ENCODE data around the gene FAM76A.
"Not testable (repeated sequence)": the region's sequence is repeated elsewhere in the genome, so short reads cannot be mapped to it uniquely, and the experiment has no call there.

FAM76A gene

GRCh38 chr1:27689423-27690173, 36.2 kb upstream of the FAM76A start:
- peak overlapping the region; percentile 31; the same call in 1 of the 2 replicates for H2AFZ ChIP-seq (ENCODE audit: low read depth)
- no peaks in the 10 kb centered on the region for H4K20me1 ChIP-seq (ENCODE audit: insufficient read depth)
- H3K4me3 ChIP-seq (IDR thresholded peaks at IDR 0.05; ENCODE audit: insufficient read depth, low read depth, low read length), result no peak overlapping the region
- H3K36me3 ChIP-seq (ENCODE audit: insufficient read depth), result no peaks in the 10 kb centered on the region
- H3K4me1 ChIP-seq (ENCODE audit: low read depth, poor library complexity, severe bottlenecking), result peaks cover 14% of the 10 kb centered on the region
- H3K27ac ChIP-seq, result no peak overlapping the region; the same call in 1 of the 2 replicates
- H3K9ac ChIP-seq, result no peak overlapping the region
- peak overlapping the region; percentile 58; the same call in 1 of the 2 replicates for H3K4me2 ChIP-seq
- no peak for TF ChIP-seq CTCF (conservative IDR thresholded peaks at IDR 0.05; ENCODE audit: low read depth, low read length)
- H3K79me2 ChIP-seq (ENCODE audit: insufficient read depth, low read depth), result no peaks in the 10 kb centered on the region
- no peaks in the 10 kb centered on the region for H3K27me3 ChIP-seq (ENCODE audit: insufficient read depth, low read depth)

DNA sequence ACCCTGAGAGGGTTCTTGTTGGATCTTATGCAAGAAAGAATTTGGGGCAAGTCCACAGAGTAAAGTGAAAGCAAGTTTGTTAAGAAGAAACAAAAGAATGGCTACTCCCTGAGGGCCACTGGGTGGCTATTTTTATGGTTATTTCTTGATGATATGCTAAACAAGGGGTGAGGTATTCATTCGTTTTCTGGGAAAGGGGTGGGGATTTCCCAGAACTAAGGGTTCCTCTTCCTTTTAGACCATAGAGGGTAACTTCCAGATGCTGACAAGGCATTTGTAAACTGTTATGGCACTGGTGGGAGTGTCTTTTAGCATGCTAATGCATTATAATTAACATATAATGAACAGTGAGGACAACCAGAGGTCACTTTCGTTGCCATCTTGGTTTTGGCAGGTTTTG, 35.6 kb upstream of the FAM76A start:
- H3K4me2 ChIP-seq, result peak overlapping the region; percentile 58; the same call in 1 of the 2 replicates
- no peak overlapping the region for H3K9ac ChIP-seq
- H2AFZ ChIP-seq (ENCODE audit: low read depth), result peak overlapping the region; percentile 31; the same call in 1 of the 2 replicates
- no peaks in the 10 kb centered on the region for H3K79me2 ChIP-seq (ENCODE audit: insufficient read depth, low read depth)
- no peaks in the 10 kb centered on the region for H4K20me1 ChIP-seq (ENCODE audit: insufficient read depth)
- H3K36me3 ChIP-seq (ENCODE audit: insufficient read depth), result no peaks in the 10 kb centered on the region
- no peaks in the 10 kb centered on the region for H3K27me3 ChIP-seq (ENCODE audit: insufficient read depth, low read depth)
- no peak overlapping the region for H3K27ac ChIP-seq
- H3K4me1 ChIP-seq (ENCODE audit: low read depth, poor library complexity, severe bottlenecking), result peaks cover 14% of the 10 kb centered on the region
- TF ChIP-seq CTCF (conservative IDR thresholded peaks at IDR 0.05; ENCODE audit: low read depth, low read length), result no peak
- H3K4me3 ChIP-seq (IDR thresholded peaks at IDR 0.05; ENCODE audit: insufficient read depth, low read depth, low read length), result no peak overlapping the region

DNA sequence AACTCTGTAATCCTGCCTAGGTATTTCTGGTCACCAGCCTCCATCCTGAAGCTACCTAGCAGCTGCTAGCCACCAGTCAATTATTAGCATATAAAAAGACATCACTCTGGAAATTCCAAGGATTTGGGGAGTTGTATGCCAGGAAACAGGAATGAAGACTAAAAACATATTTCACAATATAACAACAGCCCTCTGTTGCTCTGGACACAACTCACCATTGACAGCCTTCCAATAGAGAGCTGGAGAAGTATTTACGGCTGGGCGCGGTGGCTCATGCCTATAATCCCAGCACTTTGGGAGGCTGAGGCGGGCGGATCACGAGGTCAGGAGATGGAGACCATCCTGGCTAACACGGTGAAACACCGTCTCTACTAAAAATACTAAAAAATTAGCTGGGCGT, 28.9 kb upstream of the FAM76A start:
- H3K9ac ChIP-seq; H2AFZ ChIP-seq (ENCODE audit: low read depth); H3K36me3 ChIP-seq (ENCODE audit: insufficient read depth); H4K20me1 ChIP-seq (ENCODE audit: insufficient read depth); H3K4me1 ChIP-seq (ENCODE audit: low read depth, poor library complexity, severe bottlenecking); H3K79me2 ChIP-seq (ENCODE audit: insufficient read depth, low read depth); H3K4me3 ChIP-seq (IDR thresholded peaks at IDR 0.05; ENCODE audit: insufficient read depth, low read depth, low read length); H3K27ac ChIP-seq; H3K27me3 ChIP-seq (ENCODE audit: insufficient read depth, low read depth); H3K4me2 ChIP-seq: not testable (repeated sequence)

- Histone ChIP-seq H3K36me3 (ENCODE audit: insufficient read depth) (no peaks in the 10 kb centered on the region), H3K4me2 (no peak overlapping the region), H3K9ac (no peak overlapping the region), H4K20me1 (ENCODE audit: insufficient read depth) (no peaks in the 10 kb centered on the region), H3K27ac (no peak overlapping the region), H3K4me1 (ENCODE audit: low read depth, poor library complexity, severe bottlenecking) (no peaks in the 10 kb centered on the region), H3K27me3 (ENCODE audit: insufficient read depth, low read depth) (no peaks in the 10 kb centered on the region), H3K79me2 (ENCODE audit: insufficient read depth, low read depth) (no peaks in the 10 kb centered on the region), H3K4me3 (IDR thresholded peaks at IDR 0.05; ENCODE audit: insufficient read depth, low read depth, low read length) (no peak overlapping the region), H2AFZ (ENCODE audit: low read depth) (no peak overlapping the region)
- no peak for TF ChIP-seq CTCF (conservative IDR thresholded peaks at IDR 0.05; ENCODE audit: low read depth, low read length)
Observed at GRCh38 chr1:27704958-27705357, 20.8 kb upstream of the FAM76A start.

DNA sequence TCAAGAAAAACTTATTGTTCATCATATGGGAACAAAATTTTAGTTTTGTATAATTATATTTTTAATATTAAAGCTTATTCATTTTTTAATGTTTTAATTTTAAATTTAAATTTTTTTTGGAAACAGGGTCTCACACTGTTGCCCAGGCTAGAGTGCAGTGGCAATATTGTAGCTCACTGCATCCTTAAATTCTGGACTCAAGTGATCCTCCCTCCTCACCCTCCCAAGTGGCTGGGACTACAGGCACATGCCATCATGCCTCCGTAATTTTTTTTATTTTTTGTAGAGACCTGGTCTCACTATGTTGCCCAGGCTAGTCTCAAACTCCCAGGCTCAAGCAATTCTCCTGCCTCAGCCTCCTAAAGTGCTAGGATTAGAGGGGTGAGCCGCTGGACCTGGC, 20.2 kb upstream of the FAM76A start:
- no peaks in the 10 kb centered on the region for H3K79me2 ChIP-seq (ENCODE audit: insufficient read depth, low read depth)
- no peak overlapping the region for H3K27ac ChIP-seq
- H3K4me2 ChIP-seq, result no peak overlapping the region
- H3K4me3 ChIP-seq (IDR thresholded peaks at IDR 0.05; ENCODE audit: insufficient read depth, low read depth, low read length), result no peak overlapping the region
- no peaks in the 10 kb centered on the region for H3K27me3 ChIP-seq (ENCODE audit: insufficient read depth, low read depth)
- no peak overlapping the region for H2AFZ ChIP-seq (ENCODE audit: low read depth)
- no peaks in the 10 kb centered on the region for H4K20me1 ChIP-seq (ENCODE audit: insufficient read depth)
- TF ChIP-seq CTCF (conservative IDR thresholded peaks at IDR 0.05; ENCODE audit: low read depth, low read length), result no peak
- no peaks in the 10 kb centered on the region for H3K36me3 ChIP-seq (ENCODE audit: insufficient read depth)
- no peaks in the 10 kb centered on the region for H3K4me1 ChIP-seq (ENCODE audit: low read depth, poor library complexity, severe bottlenecking)
- H3K9ac ChIP-seq, result no peak overlapping the region
